SHP77 (cell line): ENCODE results near the gene HTR1D.

Experiments
- DNase-seq, 2 experiments: peaks; one replicate each; lab custom pipeline; 2025; lab: John Stamatoyannopoulos, UW

The HTR1D gene

GRCh38 chr1:23184212-23184934, 32.9 kb downstream of the HTR1D start:
- no peak for DNase-seq

GRCh38 chr1:23179862-23180261, 37.4 kb downstream of the HTR1D start:
- DNase-seq: no peak

DNA sequence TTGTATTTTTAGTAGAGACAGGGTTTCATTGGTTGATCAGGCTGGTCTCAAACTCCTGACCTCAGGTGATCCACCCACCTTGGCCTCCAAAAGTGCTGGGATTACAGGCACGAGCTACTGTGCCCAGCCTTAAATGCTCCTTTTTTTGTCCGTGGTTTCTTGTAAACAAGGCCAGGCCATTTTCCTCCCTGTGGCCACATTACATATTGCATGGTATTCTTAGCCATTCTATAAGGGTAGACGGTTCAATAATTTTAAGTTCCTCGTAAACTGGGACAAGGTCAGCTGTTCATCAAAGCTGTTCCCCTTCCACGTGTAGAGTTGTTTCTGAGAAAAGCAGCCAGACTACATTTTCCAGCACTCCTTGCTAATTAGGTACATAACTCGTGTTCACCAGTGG, 38.4 kb downstream of the HTR1D start:
- DNase-seq: peak; percentile 12 to 32

- DNase-seq: no peak
These were observed 38.9 kb downstream of the HTR1D start for GRCh38 chr1:23178414-23178813.

- peak; percentile 19 to 58 for DNase-seq
These were observed 39.6 kb downstream of the HTR1D start for GRCh38 chr1:23177438-23178380.

- DNase-seq: no peak
These were observed 40.3 kb downstream of the HTR1D start for GRCh38 chr1:23177031-23177430.

GRCh38 chr1:23174426-23175110, 42.7 kb downstream of the HTR1D start:
- no peak for DNase-seq

DNA sequence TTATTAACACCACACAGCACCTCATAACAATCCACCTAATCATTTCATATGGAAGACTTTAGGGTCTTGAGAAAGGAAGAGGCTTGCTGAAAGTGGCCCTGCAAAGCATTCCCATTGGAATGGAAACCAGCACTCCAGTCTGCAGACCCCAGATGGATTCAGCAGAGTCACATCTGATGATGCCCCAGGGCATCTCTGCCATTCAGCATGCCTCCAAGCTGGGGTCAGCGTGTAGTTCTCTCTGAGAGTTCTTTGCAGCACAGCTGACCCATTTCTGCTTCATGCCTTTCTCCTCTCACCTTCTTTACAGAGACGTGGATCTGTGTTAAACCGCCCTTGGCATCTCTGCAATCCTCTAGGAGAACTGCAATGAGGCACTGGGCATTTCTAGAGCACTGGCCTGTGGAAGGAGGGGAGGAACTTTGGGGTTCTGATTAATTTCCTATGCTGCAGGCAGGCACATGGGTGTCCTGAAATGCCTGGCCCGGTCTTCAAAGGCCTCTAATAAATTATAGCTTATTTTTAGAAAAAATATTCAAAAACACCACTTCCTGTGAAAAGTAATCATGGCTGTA, 46.0 kb downstream of the HTR1D start:
- DNase-seq: no peak

DNA sequence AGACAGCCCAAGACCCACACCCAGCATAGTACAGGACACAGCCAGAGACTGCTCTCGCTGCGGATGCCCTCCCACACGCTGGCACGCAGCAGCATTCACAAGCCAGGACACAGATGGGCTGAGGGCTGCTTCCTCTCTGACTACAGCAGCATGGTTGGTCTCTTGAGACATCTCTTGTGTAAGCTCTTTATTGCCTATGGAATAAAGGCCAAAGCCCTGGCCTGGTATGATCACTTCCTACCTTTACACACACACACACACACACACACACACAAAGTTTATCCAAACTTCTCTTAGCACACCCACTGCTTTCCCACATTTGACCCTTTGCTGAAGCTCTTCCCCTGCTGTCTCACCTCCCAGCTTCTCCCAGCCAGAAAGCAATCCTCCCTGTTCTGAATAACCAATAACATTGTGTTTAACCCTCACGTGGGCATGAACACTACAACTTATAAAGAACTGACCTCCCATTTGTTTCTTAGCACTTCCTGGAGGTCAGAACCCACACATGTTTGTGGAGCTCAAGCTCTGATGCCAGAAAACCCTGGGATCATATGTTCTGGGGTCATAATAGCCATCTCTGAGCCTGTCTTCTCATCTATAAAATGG, 47.5 kb downstream of the HTR1D start:
- DNase-seq: peak in 1 of 2 experiments; percentile 37

DNA sequence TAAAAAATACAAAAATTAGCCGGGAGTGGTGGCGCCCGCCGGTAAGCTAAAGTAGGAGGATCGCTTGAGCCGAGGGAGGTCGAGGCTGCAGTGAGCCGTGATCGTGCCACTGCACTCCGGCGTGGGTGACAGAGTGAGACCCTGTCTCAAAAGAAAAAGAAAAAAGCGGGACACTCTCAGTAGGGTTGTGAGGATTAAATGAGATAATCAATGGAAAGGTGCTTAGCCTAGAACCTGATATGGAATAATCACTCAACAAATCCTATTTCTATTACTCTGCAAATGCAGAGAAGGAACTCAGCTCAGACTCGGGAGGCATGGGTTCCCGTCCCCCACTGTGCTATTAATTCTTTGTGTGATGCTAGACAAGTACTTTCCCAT, 48.1 kb downstream of the HTR1D start:
- DNase-seq: no peak

- DNase-seq: peak; percentile 62 to 73
These were observed 48.7 kb downstream of the HTR1D start, which contains the start of gene LUZP1 for GRCh38 chr1:23168445-23169194. Gene LUZP1, minus strand, starts transcription at chr1:23168856.

- peak in 1 of 2 experiments; percentile 16 for DNase-seq
These were observed 49.2 kb downstream of the HTR1D start for GRCh38 chr1:23168079-23168444.

DNA sequence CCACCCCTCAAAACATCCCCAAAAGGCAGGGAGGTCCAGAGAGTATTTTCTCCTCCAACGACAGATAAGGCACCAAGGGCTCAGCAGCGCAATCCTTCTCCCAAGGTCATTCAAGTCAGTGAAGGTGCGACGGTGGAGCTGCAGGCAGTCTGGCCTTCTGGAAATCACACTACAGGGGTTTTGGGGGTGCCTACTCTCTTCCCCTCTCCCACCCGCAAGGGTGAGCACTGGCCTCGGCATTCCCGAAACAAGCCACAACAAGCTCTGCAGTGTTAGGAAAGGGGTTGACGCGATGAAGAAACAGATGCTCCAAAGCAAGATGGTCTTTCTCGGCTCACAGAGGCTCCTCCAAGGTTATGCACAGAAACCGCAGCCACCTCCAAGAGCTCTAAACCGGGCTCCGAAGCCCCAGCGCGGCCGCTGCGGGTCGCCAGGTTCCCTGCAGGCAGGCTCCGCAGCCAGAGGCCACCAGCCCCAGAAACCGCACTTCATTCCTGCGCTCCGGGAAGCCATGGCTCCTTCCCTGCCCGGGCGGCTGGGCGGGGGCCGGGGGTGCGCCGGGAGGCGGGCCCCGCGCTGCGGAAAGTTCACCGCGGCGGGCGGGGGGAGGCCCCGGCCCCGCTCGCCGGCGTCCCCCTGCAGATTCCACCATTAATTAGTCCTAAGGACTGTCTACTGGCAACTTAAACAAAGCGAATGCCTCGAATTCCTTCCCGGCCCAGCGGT, 49.8 kb downstream of the HTR1D start:
- DNase-seq: no peak

GRCh38 chr1:23166854-23167253, 50.4 kb downstream of the HTR1D start:
- no peak for DNase-seq

DNA sequence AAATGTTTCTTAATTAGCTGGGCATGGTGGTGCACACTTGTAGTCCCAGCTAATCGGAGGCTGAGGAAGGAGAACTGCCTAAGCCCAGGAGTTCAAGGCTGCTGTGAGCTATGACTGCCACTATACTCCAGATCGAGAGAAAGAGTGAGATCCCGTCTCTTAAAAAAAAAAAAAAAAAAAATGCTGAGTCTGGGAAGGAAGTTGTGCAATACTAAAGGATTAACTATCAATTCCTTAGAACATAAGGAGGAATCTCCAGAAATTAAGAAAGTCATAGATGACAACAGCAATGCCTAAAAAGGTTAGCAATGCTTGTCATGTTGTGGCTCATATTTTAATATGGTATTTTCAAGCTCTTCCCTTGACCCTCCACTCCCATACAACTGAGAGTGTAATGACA, 53.9 kb downstream of the HTR1D start:
- no peak for DNase-seq

DNA sequence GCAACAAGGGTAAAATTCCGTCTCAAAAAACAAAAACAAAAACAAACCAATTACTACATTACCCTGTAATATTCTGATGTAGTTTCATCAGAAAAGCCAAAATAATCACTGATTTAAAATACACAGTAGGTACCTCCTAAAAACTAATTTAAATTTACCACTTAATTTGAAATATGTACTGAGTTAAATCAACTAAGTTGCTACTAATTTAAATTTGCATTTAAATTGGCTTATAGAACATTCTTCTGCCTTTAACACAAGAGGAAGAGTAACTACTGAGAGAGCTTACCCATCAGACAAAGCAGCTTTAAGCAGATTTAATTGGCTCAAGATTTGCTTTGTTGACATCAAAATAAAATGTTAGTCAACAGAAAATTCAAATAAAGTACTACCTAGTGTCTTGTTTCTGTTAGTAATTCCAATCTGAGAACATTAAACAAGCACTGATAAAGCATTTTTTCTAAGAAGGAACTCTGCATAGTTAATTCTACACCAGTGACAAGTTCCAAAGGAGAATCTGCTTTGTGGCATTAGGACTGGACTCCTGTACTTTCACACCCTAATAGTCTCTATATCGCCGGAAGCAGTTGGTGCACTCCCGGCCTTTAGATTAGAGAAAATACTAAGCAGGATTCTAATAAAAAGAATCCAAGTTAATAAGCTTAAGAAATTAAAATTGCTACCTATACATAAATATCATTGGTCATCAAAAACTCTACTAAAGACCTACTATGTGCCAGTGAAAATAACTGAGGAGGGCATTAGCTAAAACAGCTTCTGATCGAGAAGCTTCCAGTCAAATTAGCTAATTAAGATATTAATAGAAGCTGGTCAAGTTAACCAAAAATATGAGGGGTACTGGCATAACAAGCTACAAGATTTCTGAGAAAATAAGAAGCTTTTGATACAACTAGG, 57.1 kb downstream of the HTR1D start:
- no peak for DNase-seq

GRCh38 chr1:23156940-23157339, 60.4 kb downstream of the HTR1D start:
- DNase-seq: no peak

GRCh38 chr1:23152966-23153684, 64.2 kb downstream of the HTR1D start:
- DNase-seq: no peak

DNA sequence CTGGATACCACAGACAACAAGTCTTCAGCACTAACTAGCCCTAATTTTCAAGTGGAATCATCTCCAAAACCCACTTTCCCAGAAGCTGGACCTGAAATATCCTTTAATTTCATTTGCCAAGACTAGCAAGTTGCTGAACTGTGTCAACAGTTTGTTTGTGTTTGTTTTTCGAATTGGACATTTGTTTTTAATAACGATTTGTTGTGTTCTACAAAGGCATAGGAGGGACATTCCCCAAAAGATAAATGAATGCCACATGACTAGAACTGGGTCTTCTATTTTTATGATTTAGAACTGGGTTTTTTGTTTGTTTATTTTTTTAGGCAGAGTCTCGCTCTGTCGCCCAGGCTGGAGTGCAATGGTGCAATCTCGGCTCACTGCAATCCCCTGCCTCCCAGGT, 66.6 kb downstream of the HTR1D start:
- DNase-seq: no peak
